HUES6 (cell line): ENCODE results near the gene IFITM10.

Source experiments
- H3K27ac ChIP-seq: 2 replicates; pipeline ENCODE4 v1.7.0; 2013; ENCODE audit warnings: low read depth, mild to moderate bottlenecking, low read length, inconsistent platforms
- H3K27me3 ChIP-seq: 2 replicates; pipeline ENCODE4 v1.6.1; 2013; ENCODE audit warnings: low read length; ENCODE audit not compliant: control insufficient read depth, insufficient read depth
- H3K36me3 ChIP-seq: 2 replicates; pipeline ENCODE4 v1.6.1; 2013; ENCODE audit warnings: low read length; ENCODE audit not compliant: control insufficient read depth, insufficient read depth
- H3K4me1 ChIP-seq: 2 replicates; pipeline ENCODE4 v1.6.1; 2013; ENCODE audit warnings: low read length; ENCODE audit not compliant: control insufficient read depth, insufficient read depth
- H3K4me3 ChIP-seq: 2 replicates; pipeline ENCODE4 v1.5.1; 2013; ENCODE audit warnings: low read depth, low read length
- H3K9ac ChIP-seq: one replicate; pipeline ENCODE4 v1.6.1; 2013; ENCODE audit warnings: mild to moderate bottlenecking, low read length
- H3K9me3 ChIP-seq: 2 replicates; pipeline ENCODE4 v1.6.1; 2013; ENCODE audit warnings: low read depth, low read length; ENCODE audit not compliant: control insufficient read depth, insufficient read depth

The IFITM10 gene

DNA sequence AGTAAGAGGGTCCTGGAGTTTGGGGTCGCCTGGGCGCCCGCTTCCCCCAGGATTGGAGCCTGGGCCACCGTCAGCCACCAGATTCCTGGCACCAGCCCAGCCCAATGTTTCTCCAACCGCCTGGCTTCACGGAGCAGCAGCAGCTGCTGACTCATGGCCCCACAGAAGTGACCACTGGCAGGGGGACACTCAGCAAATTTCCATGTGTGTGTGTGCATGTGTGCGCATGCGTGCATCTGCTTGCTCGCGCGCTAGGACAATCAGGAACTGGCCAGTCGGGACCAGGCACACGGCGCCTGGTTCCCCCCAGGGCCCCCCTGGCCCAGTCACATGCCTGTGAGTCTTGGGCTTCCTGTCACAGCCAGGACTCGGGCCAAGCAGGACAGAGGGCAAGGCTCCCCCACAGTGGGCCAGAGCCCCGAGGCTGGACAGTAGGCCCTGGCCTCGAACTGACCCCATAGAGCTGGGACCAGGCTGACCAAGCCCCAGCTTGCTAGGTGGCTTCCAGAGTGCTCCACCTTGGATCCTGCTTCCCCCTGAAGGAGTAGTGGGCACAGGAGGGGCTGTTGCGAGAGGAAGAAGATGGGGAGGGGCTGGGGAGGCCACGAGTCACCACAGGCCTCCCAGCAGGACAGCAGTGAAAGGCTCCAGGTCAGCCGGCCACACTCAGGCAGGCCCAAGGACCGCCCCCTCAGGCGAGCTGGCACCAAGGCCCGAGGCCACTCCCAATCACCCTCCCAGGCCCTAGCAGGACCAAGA lies 10.1 kb upstream of the IFITM10 start:
- Histone ChIP-seq H3K4me3 (no peak overlapping the region), H3K4me1 (peaks cover 7% of the 10 kb centered on the region), H3K27ac (no peak overlapping the region; the same call in 1 of the 2 replicates), H3K36me3 (peaks cover 39% of the 10 kb centered on the region), H3K9ac (no peak overlapping the region), H3K27me3 (no peaks in the 10 kb centered on the region; the same call in 1 of the 2 replicates), H3K9me3 (no peaks in the 10 kb centered on the region)

DNA sequence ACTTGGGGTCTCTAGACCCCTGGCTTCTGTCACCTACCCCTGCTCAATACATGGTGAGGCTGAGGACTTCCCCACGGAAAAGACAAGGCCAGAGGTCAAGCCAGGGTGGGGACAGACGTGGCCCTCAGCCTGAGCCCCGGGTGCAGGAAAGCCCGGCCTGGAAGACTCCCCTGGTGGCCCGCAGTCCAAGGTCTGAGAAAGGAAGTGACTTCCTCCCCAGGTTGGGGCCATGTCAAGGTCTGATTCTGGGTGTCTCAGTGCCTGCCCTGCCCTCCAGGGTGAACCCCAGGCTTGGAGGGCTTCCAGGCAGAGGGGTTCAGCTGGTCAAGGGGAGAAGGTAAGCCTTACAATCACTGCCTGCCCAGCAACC lies 9.4 kb upstream of the IFITM10 start:
- no peaks in the 10 kb centered on the region; the same call in 1 of the 2 replicates for H3K27me3 ChIP-seq
- no peaks in the 10 kb centered on the region for H3K9me3 ChIP-seq
- H3K4me1 ChIP-seq: peaks cover 7% of the 10 kb centered on the region
- no peak overlapping the region for H3K4me3 ChIP-seq
- no peak overlapping the region for H3K9ac ChIP-seq
- H3K27ac ChIP-seq: no peak overlapping the region
- peaks cover 44% of the 10 kb centered on the region for H3K36me3 ChIP-seq

DNA sequence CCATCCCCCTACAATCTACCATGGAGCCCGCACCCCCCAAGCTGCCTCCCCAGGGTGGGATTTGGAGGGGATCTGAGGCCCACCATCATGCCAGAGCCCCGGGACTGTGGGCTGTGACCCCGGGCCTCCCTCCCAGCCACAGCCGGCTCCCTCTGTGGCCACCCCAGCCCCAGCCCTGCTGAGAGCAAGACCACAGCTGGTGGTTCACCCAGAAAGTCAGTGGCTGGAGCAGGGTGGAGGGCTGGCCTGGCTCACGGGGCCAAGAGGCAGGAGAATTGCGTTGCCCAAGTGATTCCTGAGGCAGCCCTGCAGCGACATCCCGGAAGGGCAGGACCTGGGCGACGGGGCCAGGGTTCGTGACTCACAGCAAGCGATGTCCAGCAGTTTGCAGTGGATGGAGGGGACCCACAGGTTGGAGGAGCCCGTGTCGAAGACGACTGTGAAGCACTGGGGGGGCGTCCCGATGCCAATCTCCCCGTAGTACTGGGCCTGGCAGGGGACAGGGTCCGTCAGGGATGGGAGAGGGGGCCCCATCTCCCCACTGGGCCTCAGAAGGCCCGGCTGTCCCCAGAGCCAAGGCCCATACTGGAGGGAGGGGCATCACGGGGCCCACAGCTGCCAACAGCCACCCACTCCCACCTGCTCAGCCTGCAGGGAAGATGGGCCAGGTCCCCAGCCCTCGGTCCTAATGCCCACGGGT lies 8.9 kb upstream of the IFITM10 start:
- Histone ChIP-seq H3K4me3 (no peak overlapping the region), H3K9ac (no peak overlapping the region), H3K27ac (no peak overlapping the region), H3K36me3 (peaks cover 47% of the 10 kb centered on the region), H3K9me3 (no peaks in the 10 kb centered on the region), H3K27me3 (no peaks in the 10 kb centered on the region), H3K4me1 (peaks cover 7% of the 10 kb centered on the region)

DNA sequence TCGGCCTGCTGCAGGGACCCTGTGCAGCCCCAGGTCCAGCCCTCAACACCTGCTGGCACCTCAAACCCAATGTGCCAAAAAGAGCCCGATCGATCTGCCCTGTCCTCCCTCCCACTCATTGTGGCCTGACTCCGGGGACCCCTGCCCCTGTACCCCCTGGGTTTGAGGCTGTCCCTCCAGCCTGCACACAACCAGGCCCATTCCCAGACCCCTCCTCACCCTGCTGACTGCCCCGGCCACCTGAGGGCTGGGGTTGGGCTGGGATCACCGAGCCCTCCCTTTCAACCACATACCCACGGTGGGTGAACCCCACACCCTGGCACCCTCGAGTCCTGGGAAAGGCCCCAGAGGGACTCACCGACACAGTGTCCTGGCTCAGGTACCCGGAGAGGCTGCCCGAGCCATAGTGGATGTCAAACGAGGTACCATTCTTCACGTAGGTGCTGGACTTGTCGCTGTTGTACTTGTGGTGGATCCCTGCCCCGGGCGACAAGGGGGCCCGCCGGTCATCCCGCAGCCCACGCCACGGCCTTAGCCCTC lies 8.3 kb upstream of the IFITM10 start:
- no peak overlapping the region for H3K4me3 ChIP-seq
- no peaks in the 10 kb centered on the region for H3K27me3 ChIP-seq
- H3K4me1 ChIP-seq: peaks cover 7% of the 10 kb centered on the region
- H3K27ac ChIP-seq: no peak overlapping the region
- peaks cover 51% of the 10 kb centered on the region for H3K36me3 ChIP-seq
- no peaks in the 10 kb centered on the region for H3K9me3 ChIP-seq
- no peak overlapping the region for H3K9ac ChIP-seq

DNA sequence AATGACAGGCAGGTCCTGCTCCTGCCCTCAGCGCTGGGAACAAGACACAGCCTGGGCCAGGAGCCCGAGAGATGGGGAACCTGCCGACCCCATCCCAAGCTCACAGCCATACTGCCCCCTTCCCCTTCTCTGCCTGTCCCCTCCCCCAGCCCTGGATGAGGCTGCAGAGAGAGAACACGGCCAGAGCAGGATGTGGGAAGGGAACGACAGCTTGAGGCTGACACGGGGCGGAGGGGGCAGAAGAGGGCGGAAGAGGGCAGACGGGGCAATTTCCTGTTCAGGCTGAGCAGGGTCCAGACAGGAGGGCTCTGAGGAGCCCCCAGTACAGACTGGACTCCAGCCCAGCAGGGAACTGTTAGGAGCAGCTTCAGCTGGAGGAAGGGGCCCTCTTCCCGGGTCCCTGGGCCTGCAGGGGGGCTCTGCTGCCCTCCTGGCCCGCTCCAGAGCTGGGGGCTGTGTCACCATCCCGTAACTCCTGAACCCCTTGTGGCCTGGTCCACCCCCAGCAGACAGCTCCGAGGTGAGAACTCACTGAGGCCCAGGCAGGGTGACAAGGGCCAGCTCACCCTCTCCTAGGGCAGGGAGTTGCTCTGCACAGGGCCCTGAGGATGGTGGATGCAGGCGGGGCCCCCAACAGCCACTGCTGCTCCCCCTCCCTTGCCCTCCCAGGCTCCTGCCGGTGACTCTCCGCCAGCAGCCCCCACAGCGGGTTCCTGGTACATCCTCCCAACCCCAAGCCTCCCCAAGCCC lies 7.6 kb upstream of the IFITM10 start:
- H3K4me1 ChIP-seq: peaks cover 6% of the 10 kb centered on the region
- peaks cover 58% of the 10 kb centered on the region for H3K36me3 ChIP-seq
- H3K27me3 ChIP-seq: no peaks in the 10 kb centered on the region
- no peak overlapping the region for H3K27ac ChIP-seq
- H3K9ac ChIP-seq: no peak overlapping the region
- no peaks in the 10 kb centered on the region for H3K9me3 ChIP-seq
- no peak overlapping the region for H3K4me3 ChIP-seq

DNA sequence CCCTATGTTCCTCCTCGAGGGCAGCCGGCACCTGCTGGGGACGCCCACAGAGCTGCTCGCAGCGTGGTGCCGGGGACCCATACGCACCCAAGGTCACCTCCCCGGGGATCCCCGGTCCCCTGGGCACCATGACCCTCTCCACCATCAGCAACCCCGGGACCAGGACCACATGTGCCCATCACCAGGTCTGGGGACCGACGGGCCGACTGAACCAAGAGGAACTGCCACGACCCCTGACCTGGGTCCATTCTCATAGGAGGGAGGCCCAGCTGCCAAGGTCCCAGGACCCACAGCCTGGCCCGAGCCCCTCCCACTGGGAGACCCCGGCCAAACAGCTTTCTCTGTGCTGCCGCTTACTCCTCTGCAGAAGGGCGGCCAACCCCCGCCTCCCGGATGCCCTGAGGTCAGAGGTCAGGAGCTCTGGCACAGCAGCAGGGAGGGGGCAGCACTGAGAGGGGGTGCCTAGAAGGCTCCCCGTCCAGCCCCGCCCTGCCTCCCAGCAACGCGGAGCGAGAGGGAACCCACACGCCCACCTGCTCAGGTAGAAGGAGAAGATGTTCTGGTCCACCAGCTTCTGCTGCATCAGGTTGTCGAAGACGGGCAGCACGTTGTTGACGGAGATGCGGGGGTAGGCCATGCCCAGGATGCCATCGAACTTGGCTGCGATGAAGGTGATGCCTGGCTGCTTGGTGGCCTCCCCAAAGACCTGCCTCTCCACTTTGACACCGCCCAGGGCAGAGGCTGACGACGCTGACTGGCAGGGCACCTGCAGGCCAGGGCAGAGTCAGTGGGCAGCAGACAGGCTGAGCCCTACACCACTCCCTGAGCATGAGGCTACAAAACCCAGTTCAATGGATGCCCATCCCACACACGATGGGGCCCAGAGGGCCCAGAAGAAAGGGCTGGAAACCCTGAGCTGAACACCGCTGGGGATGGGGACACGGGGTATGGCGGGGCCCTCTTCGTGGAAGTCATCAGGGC lies 6.7 kb upstream of the IFITM10 start:
- Histone ChIP-seq H3K27ac (no peak overlapping the region), H3K4me3 (no peak overlapping the region), H3K9me3 (no peaks in the 10 kb centered on the region), H3K4me1 (no peaks in the 10 kb centered on the region), H3K27me3 (no peaks in the 10 kb centered on the region), H3K9ac (no peak overlapping the region), H3K36me3 (peaks cover 63% of the 10 kb centered on the region)

DNA sequence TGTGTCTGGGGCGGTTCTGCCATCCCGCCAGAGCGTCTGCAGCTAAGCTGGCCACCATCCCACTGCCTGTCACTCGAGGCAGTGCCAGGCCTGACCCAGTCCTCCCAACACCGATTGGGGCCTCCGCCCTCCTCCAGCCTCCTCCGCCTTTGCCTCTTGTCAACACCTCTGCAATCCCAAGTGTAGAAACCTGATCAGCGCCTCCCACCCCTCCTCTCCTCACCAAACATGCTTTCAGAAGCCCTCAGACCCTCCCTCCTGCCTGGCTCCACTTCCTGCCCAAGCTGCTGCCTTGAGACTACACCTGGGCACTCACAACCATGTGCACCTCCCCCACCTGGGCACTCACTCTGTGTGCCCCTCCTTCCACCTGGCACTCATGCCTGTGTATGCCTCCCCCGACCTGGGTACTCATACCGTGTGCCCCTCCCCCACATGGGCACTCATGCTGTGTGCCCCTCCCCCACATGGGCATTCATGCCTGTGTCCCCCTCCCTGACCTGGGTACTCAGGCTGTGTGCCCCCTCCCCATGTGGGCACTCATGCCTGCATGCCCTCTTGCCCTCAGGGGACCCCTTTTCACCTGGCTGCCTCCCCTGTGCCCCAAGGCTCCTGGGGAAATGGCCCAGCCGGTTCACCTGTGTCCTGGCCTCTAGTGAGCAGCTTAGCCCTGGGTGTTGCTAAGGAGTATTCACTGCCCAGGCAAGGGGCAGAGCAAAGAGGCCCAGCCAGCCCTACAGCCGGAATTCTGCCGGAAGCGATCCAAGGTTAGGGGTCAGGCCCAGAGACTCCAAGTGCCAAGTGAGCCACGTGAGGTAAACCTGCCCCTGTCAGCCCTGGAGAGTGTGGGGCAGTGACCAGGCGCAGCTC lies 5.5 kb upstream of the IFITM10 start:
- no peak overlapping the region for H3K4me3 ChIP-seq
- H3K9me3 ChIP-seq: no peaks in the 10 kb centered on the region
- H3K9ac ChIP-seq: no peak overlapping the region
- H3K27ac ChIP-seq: no peak overlapping the region
- H3K36me3 ChIP-seq: peaks cover 59% of the 10 kb centered on the region
- H3K27me3 ChIP-seq: no peaks in the 10 kb centered on the region; the same call in 1 of the 2 replicates
- no peaks in the 10 kb centered on the region for H3K4me1 ChIP-seq

DNA sequence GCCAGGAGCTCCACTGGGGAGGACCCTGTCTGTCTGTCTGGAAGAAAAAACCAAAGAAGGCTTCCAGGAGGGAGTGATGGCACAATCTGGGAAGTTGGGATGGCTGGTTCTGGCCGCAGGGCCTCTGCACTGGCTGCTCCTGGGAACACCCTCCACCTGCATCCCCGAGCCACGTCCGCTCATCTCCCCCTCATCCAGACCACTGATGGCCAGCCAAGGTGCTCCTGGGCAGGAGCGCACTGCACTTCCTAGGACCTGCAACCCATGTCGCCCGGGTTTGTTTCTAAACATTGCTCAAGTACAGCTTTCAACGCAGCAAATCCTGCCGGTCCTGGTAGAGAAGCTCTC lies 4.9 kb upstream of the IFITM10 start:
- H3K36me3 ChIP-seq: peaks cover 53% of the 10 kb centered on the region
- H3K4me1 ChIP-seq: peaks cover 4% of the 10 kb centered on the region; the same call in 1 of the 2 replicates
- H3K27me3 ChIP-seq: peaks cover 5% of the 10 kb centered on the region
- no peak overlapping the region for H3K4me3 ChIP-seq
- no peak overlapping the region for H3K27ac ChIP-seq
- H3K9ac ChIP-seq: no peak overlapping the region
- no peaks in the 10 kb centered on the region for H3K9me3 ChIP-seq

DNA sequence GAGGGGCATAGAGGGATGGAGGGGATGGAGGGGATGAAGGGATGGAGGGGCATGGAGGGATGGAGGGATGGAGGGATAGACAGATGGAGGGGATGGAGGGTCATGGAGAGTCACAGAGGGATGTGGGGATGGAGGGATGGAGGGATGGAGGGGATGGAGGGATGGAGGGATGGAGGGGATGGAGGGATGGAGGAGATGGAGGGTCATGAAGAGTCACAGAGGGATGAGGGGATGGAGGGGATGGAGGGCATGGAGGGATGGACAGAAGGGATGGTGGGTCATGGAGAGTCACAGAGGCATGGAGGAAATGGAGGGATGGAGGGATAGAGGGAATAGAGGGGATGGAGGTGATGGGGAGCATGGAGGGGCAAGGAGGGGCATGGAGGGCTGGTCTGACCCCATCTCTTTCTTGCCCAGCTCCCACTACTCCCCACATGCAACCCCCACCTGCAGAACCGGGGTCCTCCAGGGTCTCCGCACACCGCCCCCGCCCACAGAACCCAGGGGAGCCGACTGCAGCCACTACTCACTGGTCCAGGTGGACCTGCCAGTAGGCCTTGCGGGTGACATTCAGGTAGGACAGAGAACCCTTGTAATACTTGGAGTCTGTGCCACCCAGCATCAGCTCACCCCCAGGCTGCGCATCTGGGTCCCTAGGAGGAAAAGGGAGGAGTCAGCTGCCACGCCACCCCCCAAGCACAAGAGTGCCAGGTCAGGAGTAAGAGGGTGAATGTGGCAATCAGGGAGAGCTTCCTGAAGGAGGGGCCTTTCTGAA lies 4.2 kb upstream of the IFITM10 start:
- Histone ChIP-seq H3K9me3 (no peaks in the 10 kb centered on the region), H3K27me3 (peaks cover 12% of the 10 kb centered on the region), H3K36me3 (peaks cover 47% of the 10 kb centered on the region), H3K4me3 (no peak overlapping the region), H3K4me1 (peaks cover 11% of the 10 kb centered on the region; the same call in 1 of the 2 replicates), H3K27ac (no peak overlapping the region), H3K9ac (no peak overlapping the region)
